ENCODE data around the gene ST14.

- TF ChIP-seq CTCF (IDR thresholded peaks at IDR 0.05 in 8 of 11, conservative IDR thresholded peaks at IDR 0.05 in 3 of 11) (no peak), POLR2A (IDR thresholded peaks at IDR 0.05) (no peak), POLR2AphosphoS5 (IDR thresholded peaks at IDR 0.05) (no peak)
Observed at GRCh38 chr11:130208241-130209127, 48.9 kb downstream of the ST14 start.
